Measurements from ENCODE around the gene ARMC3. TPM values are rescaled to one million over a fixed set of nuclear protein-coding genes. Genes with fewer than 3 reads are reported as not detected.

Gene ARMC3
- polyA plus RNA-seq, 1 donor from 2014 or later: 0.22 TPM

DNA sequence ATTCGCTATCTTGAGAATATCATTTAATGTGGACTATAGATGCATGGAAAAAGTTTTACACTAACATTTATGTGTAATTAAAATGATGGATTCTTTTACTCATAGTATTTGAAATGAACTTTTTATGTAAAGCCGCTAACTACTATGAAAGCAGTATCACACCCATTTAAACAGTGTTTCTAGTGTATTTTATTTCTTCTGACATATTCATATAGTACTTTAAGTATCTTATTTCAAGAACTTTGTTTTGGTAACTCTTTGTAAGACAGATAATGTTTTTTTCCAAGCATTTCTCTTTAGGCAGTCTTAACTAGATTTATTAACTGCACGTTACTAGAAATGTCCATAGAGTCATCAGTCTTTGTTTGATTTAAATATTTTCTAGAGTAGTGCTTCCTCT is 12.5 kb upstream of the ARMC3 start:
- Histone ChIP-seq H3K79me2 (replicated peaks; ENCODE audit: insufficient read depth, low read length) (no peaks in the 10 kb centered on the region), H3K9me3 (ENCODE audit: low read length) (no peaks in the 10 kb centered on the region), H3K36me3 (ENCODE audit: insufficient read depth, low read length) (no peaks in the 10 kb centered on the region), H4K20me1 (ENCODE audit: insufficient read depth) (no peaks in the 10 kb centered on the region), H2AFZ (ENCODE audit: low read depth, low read length) (no peak overlapping the region), H3K9me2 (ENCODE audit: insufficient read depth, low read length) (no peaks in the 10 kb centered on the region), H3K27ac (ENCODE audit: low read length) (no peak overlapping the region), H3K9ac (ENCODE audit: low read length) (no peak overlapping the region), H3K4me2 (ENCODE audit: low read length) (no peak overlapping the region), H3F3A (ENCODE audit: insufficient read depth, low read length, poor library complexity, severe bottlenecking) (no peaks in the 10 kb centered on the region), H3K4me3 (ENCODE audit: low read length) (no peak overlapping the region), H3K27me3 (ENCODE audit: insufficient read depth, low read depth, low read length) (no peaks in the 10 kb centered on the region)
- TF ChIP-seq, protein P1, sequence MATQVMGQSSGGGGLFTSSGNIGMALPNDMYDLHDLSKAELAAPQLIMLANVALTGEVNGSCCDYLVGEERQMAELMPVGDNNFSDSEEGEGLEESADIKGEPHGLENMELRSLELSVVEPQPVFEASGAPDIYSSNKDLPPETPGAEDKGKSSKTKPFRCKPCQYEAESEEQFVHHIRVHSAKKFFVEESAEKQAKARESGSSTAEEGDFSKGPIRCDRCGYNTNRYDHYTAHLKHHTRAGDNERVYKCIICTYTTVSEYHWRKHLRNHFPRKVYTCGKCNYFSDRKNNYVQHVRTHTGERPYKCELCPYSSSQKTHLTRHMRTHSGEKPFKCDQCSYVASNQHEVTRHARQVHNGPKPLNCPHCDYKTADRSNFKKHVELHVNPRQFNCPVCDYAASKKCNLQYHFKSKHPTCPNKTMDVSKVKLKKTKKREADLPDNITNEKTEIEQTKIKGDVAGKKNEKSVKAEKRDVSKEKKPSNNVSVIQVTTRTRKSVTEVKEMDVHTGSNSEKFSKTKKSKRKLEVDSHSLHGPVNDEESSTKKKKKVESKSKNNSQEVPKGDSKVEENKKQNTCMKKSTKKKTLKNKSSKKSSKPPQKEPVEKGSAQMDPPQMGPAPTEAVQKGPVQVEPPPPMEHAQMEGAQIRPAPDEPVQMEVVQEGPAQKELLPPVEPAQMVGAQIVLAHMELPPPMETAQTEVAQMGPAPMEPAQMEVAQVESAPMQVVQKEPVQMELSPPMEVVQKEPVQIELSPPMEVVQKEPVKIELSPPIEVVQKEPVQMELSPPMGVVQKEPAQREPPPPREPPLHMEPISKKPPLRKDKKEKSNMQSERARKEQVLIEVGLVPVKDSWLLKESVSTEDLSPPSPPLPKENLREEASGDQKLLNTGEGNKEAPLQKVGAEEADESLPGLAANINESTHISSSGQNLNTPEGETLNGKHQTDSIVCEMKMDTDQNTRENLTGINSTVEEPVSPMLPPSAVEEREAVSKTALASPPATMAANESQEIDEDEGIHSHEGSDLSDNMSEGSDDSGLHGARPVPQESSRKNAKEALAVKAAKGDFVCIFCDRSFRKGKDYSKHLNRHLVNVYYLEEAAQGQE (IDR thresholded peaks at IDR 0.05; ENCODE audit: borderline replicate concordance): no peak
- TF ChIP-seq MXI1 (conservative IDR thresholded peaks at IDR 0.05; ENCODE audit: poor library complexity, severe bottlenecking): no peak
- TF ChIP-seq TAF1 (IDR thresholded peaks at IDR 0.05; ENCODE audit: low read depth): no peak
- no peak for TF ChIP-seq RAD21 (conservative IDR thresholded peaks at IDR 0.05)
- TF ChIP-seq, protein P2, sequence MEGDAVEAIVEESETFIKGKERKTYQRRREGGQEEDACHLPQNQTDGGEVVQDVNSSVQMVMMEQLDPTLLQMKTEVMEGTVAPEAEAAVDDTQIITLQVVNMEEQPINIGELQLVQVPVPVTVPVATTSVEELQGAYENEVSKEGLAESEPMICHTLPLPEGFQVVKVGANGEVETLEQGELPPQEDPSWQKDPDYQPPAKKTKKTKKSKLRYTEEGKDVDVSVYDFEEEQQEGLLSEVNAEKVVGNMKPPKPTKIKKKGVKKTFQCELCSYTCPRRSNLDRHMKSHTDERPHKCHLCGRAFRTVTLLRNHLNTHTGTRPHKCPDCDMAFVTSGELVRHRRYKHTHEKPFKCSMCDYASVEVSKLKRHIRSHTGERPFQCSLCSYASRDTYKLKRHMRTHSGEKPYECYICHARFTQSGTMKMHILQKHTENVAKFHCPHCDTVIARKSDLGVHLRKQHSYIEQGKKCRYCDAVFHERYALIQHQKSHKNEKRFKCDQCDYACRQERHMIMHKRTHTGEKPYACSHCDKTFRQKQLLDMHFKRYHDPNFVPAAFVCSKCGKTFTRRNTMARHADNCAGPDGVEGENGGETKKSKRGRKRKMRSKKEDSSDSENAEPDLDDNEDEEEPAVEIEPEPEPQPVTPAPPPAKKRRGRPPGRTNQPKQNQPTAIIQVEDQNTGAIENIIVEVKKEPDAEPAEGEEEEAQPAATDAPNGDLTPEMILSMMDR (IDR thresholded peaks at IDR 0.05; ENCODE audit: poor library complexity, severe bottlenecking): no peak
- TF ChIP-seq SMC3 (conservative IDR thresholded peaks at IDR 0.05; ENCODE audit: poor library complexity): no peak
- no peak for TF ChIP-seq EZH2 (IDR thresholded peaks at IDR 0.05; ENCODE audit: borderline replicate concordance, insufficient read depth, low read length, poor library complexity, severe bottlenecking)
- no peak for TF ChIP-seq EP300 (conservative IDR thresholded peaks at IDR 0.05; ENCODE audit: poor library complexity, severe bottlenecking)

DNA sequence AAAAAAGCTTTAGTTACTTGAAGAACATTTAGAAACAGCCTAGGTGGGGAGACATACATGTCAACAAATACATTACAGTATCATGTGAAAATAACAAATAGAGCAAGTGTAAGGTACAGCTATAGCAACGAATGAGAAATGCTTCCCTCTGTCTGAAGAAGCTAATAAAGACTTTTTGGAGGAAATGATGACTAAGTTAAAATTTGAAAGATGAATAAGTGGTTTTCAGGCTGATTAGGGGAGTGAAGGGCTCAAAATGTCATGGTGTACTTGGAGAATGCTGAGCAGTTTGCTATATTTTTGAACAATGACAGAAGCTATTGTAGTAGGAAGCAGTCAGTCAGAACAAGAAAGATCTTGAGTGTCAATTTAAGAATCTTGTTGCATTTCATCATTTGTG is 2.8 kb upstream of the ARMC3 start:
- no peaks in the 10 kb centered on the region for H3F3A ChIP-seq (ENCODE audit: insufficient read depth, low read length, poor library complexity, severe bottlenecking)
- H3K4me3 ChIP-seq (ENCODE audit: low read length): no peak overlapping the region
- no peaks in the 10 kb centered on the region for H3K79me2 ChIP-seq (replicated peaks; ENCODE audit: insufficient read depth, low read length)
- no peak overlapping the region for H3K9ac ChIP-seq (ENCODE audit: low read length)
- no peaks in the 10 kb centered on the region for H3K9me3 ChIP-seq (ENCODE audit: low read length)
- no peaks in the 10 kb centered on the region for H3K9me2 ChIP-seq (ENCODE audit: insufficient read depth, low read length)
- H3K4me2 ChIP-seq (ENCODE audit: low read length): no peak overlapping the region
- H2AFZ ChIP-seq (ENCODE audit: low read depth, low read length): no peak overlapping the region
- H4K20me1 ChIP-seq (ENCODE audit: insufficient read depth): no peaks in the 10 kb centered on the region
- H3K27ac ChIP-seq (ENCODE audit: low read length): no peak overlapping the region
- TF ChIP-seq EZH2 (IDR thresholded peaks at IDR 0.05; ENCODE audit: borderline replicate concordance, insufficient read depth, low read length, poor library complexity, severe bottlenecking) (no peak), POLR2AphosphoS5 (IDR thresholded peaks at IDR 0.05) (no peak), EP300 (conservative IDR thresholded peaks at IDR 0.05; ENCODE audit: poor library complexity, severe bottlenecking) (no peak), RAD21 (conservative IDR thresholded peaks at IDR 0.05) (no peak), SMC3 (conservative IDR thresholded peaks at IDR 0.05; ENCODE audit: poor library complexity) (no peak), TAF1 (IDR thresholded peaks at IDR 0.05; ENCODE audit: low read depth) (no peak), MXI1 (conservative IDR thresholded peaks at IDR 0.05; ENCODE audit: poor library complexity, severe bottlenecking) (no peak)
- TF ChIP-seq, protein P1 (IDR thresholded peaks at IDR 0.05; ENCODE audit: borderline replicate concordance): no peak
- TF ChIP-seq, protein P2 (IDR thresholded peaks at IDR 0.05; ENCODE audit: poor library complexity, severe bottlenecking): no peak
- H3K27me3 ChIP-seq (ENCODE audit: insufficient read depth, low read depth, low read length): no peaks in the 10 kb centered on the region
- H3K36me3 ChIP-seq (ENCODE audit: insufficient read depth, low read length): no peaks in the 10 kb centered on the region
